SK-MEL-5 (cell line): ENCODE measurements around the gene ZBTB49. TPM values are rescaled to one million over a fixed set of nuclear protein-coding genes. Genes with fewer than 3 reads are reported as not detected.
"Not testable (repeated sequence)": the region's sequence is repeated elsewhere in the genome, so short reads cannot be mapped to it uniquely, and the experiment has no call there.

Experiments used
- DNase-seq: peaks from one replicate; pipeline ENCODE4 v3.0.0-alpha.2; 2016; ENCODE audit warnings: low read depth, low spot score
- in situ Hi-C: cut with HindIII; loops from 2 replicates; pipeline ENCODE4 v1.10.0; 2016; ENCODE audit warnings: low sequenced_read_pairs, high pct_unique_total_duplicates, low pct_unique_long_range_greater_than_20kb
- total RNA-seq: library from RNA; depleted of rRNA; stranded (reverse); fragments of >200 nt; shearing (Covaris generic); gene quantifications from 2 replicates; pipeline ENCODE4 v1.2.3, GENCODE V29; 2014

ZBTB49 gene
- total RNA-seq, 1 experiment from 2014 or later: 3.6 TPM

GRCh38 chr4:4334798-4335520 is 44.9 kb downstream of the ZBTB49 start:
- in situ Hi-C loops: no loop called here
- peak; percentile 68 for DNase-seq

DNA sequence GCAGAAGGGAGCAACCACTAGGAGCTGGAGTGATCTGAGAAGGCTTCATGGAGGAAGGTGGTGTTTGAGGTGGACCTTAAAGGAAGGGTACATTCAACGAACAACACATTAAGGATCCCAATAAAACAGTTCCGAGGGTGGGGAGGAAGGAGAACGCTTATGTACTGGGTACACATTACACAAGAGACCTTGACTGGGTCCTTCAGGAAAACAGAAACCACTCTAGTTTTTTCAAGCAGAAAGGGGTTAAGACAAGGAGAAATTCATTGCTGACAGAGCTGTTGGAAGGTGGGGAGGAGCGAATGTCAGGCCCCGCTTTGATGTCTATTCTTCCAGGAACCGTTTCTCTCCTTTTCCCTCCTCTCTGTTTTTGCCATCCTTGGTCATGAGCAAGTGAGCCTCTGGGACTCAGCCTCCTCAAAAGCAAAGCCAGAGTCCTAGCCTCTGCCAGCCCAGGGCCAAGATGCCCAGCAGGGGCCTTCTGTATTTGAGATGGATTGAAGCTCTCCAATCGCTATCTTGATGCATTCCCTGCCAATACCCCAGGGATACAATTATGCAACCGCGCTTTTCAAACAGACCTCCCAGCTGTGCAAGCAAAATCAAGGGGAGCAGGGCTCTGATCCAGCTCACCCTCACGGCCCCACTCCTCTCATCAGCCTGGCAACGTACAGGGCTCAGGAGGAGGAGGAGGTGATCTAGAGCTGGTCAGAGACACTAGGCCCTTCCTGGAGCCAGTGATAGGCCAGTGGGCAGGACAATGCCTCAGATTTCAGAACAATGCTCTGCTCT is 48.4 kb downstream of the ZBTB49 start:
- no peak for DNase-seq
- in situ Hi-C loops: no loop called here

DNA sequence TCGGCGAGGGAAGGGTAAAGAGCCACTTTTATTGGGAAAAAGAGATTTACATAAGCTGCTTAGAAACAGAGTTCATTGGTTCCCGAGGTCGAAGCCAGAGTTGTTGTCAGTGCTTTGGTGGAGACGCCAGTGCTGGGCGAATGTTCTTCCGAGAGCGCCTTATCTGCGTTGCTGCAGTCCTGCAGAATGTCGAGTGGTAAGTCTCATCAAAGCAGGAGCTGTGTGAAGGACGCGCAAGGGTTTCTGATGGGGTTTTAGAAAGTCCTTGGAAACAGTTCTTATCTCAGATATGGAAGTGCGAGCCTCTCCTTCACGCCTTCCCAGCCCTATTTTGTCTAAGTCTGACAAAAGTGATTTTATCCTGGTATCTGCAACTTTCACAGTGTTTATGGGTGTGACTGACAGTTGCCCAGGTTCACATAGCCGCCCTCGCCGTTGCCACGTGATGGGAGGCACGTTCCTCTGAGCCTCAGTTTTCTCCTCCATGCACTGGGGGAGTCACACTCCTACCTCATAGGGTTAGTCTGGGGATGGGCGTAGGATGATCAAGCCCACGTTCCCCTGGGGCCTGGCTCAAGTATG is 49.5 kb downstream of the ZBTB49 start:
- in situ Hi-C loops: no loop called here
- DNase-seq: no peak

DNA sequence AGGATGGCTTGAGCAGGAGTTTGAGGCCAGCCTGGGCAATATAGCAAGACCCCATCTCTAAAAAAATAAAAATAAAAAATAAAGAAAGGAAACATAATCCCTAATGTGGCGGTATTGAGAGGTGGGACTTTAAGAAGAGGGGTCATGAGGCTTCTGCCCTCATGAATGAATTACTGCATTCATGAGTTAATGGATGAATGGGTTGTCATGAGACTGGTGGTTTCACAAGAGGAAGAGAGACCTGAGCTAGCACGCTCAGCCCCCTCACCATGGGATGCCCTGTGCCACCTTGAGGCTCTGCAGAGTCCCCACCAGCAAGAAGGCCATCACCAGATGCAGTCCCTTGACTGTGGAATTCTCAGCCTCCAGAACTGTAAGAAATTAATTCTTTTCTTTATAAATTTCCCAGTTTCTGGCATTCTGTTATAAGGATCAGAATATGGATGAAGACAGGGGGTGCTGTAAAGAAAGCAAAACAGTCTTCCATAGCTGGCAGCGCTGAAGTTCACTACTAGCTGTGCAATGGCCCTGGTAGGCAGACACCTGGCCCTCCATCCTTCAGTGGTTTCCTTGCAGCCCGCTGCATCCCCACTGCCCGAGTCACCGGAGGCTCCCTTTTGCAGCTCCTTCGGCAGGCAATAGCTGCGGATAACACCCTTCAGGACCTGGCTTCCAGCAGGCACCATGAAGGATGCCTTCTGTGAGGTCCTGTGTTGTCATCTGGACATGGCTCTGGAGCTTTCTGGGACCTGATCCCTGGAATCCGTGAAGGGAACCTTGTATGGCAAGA is 52.0 kb downstream of the ZBTB49 start:
- in situ Hi-C loops: no loop called here

DNA sequence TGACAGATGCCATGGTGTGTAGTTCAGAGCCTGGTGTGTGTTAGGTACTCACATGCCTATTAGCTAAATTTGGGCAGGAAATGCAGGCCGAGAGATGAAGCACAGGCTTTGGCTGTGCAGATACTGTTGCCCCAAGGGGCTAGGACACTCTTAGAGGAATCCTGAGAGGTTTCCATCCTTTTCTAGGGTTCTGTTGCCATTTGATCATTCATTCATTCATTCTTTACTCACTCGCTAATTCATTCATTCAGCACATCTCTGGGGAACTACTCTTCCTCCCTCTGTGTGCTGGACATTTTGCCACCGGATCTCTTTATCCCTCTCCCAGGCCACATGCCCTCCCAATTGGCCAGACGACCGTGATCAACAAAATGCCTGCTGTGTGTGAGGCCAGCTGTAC is 53.0 kb downstream of the ZBTB49 start:
- in situ Hi-C loops: no loop called here
- DNase-seq: no peak

More for the DNA sequence above, 52.0 kb downstream of the ZBTB49 start:
- DNase-seq: peak; percentile 68

DNA sequence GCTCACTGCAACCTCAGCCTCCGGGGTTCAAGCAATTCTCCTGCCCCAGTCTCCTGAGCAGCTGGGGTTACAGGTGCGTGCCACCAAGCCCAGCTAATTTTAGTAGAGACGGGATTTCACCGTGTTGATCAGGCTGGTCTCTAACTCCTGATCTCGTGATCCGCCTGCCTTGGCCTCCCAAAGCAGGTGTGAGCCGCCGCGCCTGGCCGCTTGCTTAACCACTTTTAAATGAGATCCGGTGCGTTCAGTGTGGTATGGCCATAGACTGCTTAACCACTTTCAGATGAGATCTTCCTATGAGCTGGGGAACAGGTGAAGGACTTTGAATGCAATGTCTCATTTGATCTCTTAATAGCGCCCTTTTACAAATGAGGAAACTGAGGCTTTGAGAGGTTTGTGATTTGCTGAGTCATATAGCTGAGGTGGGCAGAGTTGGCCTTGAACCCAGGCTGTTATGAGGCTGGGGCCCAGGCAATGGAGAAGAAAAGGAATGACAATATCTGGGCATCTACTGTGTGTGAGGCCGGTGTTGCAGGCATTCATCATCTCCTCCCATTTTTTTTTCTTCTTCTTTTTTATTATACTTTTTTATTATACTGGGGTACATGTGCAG is 55.0 kb downstream of the ZBTB49 start:
- DNase-seq: no peak
- in situ Hi-C loops: no loop called here

GRCh38 chr4:4347585-4347984 is 57.5 kb downstream of the ZBTB49 start:
- DNase-seq: no peak
- in situ Hi-C loops: no loop called here

- DNase-seq, in situ Hi-C loops: not testable (repeated sequence)
Measured at GRCh38 chr4:4348585-4348984, 58.5 kb downstream of the ZBTB49 start.

GRCh38 chr4:4349867-4350266 is 59.8 kb downstream of the ZBTB49 start:
- DNase-seq: no peak
- in situ Hi-C loops: no loop called here

- no peak for DNase-seq
- in situ Hi-C loops: no loop called here
Measured at GRCh38 chr4:4350909-4351308, 60.9 kb downstream of the ZBTB49 start.

- DNase-seq: no peak
- in situ Hi-C loops: no loop called here
Measured at GRCh38 chr4:4355302-4355701, 65.3 kb downstream of the ZBTB49 start.

DNA sequence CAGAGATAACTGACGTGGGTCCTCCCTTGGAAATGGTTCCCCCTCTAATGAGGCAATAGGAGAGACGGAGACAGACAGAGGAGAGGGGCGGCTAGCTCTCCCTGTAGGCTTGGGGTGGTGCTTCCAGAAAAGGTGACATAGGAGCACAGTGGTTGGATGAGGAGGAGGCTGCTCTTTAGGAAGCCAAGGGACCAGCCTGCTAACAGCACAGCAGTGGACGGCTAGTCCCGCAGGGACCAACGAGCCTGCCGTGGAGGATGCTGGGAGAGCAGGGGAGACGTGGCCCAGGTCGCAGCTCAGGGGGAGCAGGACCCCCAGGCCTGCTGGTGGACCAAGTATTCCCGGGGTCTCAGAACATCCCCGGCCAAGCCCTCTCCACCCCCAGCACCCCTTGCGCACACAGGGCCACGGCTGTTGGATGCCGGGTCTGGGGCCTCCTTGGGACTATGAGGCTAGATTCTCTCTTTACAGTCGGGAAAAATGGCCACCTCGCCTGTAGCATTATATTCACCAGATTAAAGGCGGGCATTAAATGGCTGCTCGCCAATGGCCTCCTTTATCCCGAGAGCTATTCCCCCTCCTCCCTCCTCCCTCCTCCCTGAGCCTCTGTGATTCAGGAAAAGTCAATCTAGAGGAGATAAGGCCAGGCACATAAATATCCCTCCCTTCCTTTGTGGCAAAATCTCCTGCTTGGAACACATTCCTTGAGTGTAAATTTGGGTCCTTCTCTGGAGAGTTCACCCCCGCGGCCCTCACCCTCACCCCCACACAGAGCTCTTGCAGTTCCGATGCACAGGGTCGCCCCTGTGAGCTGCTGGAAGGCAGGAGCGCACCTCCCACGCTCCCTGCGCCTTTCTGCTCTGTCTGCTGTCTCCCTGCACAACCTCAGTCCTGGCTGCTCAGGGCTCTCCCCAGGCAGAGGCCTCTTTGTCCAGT is 66.3 kb downstream of the ZBTB49 start:
- no peak for DNase-seq
- in situ Hi-C loops: no loop called here

DNA sequence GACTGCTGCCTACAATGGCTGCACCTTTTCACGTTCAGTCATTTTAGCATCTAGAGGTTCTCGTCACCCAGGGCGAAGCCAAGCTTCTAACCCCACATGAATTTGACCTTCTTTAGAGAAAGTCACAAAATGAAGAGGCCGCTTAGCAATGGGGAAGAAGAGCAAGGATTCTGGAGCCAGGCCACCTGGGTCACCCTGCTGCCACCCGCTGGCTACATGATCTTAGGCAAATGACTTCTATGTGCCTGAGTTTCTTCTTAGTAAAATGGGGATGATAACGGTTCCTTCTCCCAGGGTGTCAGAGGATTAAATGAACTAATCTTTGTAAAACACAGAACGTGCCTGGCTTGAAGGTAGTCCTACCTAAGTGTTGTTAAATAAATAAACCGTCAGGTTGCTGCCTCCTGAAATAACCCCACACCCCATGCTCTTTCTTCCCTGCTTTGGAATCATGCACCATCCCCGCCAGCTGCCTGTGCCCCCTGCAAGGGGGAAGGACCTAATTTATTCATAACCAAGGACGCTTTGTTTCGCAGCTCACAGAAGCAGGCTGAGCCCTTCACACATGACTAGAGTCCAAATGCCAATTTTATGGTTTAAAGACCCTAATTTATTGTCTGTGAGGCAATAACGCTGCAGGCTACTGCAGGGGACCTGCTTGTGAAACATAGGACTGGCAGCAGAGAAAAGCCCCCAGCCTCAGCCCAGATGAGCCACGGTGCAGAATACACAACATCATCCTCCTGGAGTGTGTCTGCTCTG is 68.2 kb downstream of the ZBTB49 start:
- in situ Hi-C loops: no loop called here
- DNase-seq: no peak

DNA sequence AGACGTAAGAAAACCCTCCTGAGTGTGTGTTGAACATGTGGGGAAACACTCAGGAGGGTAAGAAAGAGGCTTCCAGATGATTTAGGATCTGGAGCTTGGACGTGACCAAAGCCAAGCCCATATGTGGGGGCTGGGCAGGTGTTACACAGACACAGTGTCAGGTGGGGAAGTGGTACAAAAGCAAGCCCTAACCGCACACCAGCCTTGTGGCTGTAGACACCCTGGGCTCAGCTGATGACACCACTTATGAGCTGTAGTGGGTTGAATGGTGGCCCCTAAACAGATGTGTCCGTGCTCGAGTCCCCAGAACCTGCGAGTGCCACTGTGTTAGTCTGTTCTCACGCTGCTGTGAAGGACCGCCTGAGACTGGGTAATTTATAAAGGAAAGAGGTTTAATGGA is 71.8 kb downstream of the ZBTB49 start:
- in situ Hi-C loops: no loop called here
- DNase-seq: no peak

DNA sequence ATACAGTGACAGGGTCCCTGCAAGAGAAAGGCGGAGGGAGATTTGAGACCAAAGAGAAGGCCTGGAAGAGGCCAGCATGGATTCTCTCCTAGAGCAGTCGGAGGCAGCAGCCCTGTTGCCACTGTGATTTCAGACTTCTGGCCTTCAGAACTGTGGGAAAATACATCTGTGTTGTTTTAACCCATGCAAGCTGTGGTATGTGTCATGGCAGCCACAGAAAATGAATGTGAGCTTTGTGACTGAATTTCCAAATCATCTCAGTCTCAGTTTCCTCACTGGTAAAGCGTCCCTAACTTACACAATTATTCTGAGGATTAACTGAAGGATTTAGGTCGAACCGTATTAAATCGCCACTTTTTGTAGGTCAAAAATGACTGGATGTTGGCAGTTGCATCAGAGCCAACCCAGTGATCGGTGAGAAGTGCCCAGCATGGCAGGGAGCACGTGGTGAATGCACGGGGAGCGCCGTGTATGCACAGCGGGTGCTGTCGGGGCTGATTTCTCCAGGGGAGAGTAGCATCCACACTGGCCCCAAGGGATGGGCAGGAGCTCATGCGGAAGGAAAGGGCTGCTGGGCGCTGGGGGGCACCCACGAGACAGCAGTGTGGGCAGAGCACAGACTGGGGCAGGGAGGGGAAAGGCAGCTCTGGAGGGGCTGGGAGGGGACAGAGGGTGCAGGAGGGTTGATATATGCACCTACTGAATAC is 73.1 kb downstream of the ZBTB49 start:
- in situ Hi-C loops: no loop called here
- peak; percentile 41 for DNase-seq
